Colonic mucosa (tissue), 4 donors: ENCODE data around the gene FGD5. TPM values are rescaled to one million over a fixed set of nuclear protein-coding genes. Genes with fewer than 3 reads are reported as not detected.
A peak's percentile ranks its signal among the peaks of the same experiment; 100 is the strongest.

ENCODE experiments used
- DNase-seq: peaks from one replicate; pipeline ENCODE4 v3.0.0-alpha.2; 2020
- H3K27ac ChIP-seq: fragments of 200-600 bp; one replicate; pipeline ENCODE4 v1.8.0; 2021
- H3K27me3 ChIP-seq: fragments of 200-600 bp; one replicate; pipeline ENCODE4 v1.8.0; 2021
- H3K36me3 ChIP-seq: fragments of 200-600 bp; one replicate; pipeline ENCODE4 v1.8.0; 2021
- H3K4me1 ChIP-seq: fragments of 200-600 bp; one replicate; pipeline ENCODE4 v1.8.0; 2021; ENCODE audit warnings: mild to moderate bottlenecking
- H3K4me3 ChIP-seq: fragments of 200-600 bp; one replicate; pipeline ENCODE4 v1.8.0; 2021
- H3K9ac ChIP-seq, 2 donors: one replicate each; pipeline ENCODE4 v1.7.0; 2013; ENCODE audit warnings: control low read depth in 2 of 2, low read depth in 2 of 2, low read length in 2 of 2
- H3K9me3 ChIP-seq: fragments of 200-600 bp; one replicate; pipeline ENCODE4 v1.8.0; 2021
- CTCF ChIP-seq: fragments of 200-600 bp; IDR thresholded peaks from one replicate; pipeline ENCODE4 v1.8.0; 2022; ENCODE audit warnings: antibody characterized with exemption, mild to moderate bottlenecking
- intact Hi-C: fragments of 100-400 bp; cut with DNase I; formaldehyde crosslinking; loops from one replicate; pipeline ENCODE4 v1.14.1; 2022
- total RNA-seq, 2 donors: library from RNA; stranded (reverse); fragmentation: NEBNext Ultra II Directional in 1 of 2; extraction: Animal tissue kit (Norgen Biotek cat#: 25700) in 1 of 2; gene quantifications; one replicate each; pipeline ENCODE4 v1.2.1, GENCODE V29; 2021
- donor health status: healthy.
- donor health status: DM: no; HTN: no; CAD: no.
- donor health status: DM: no; HTN: no; CAD: no.

The FGD5 gene
- total RNA-seq, 2 donors from 2014 or later: 4.4 to 8.7 TPM

- no peak overlapping the region for H3K9ac ChIP-seq
- H3K9me3 ChIP-seq: no peaks in the 10 kb centered on the region
- no peaks in the 10 kb centered on the region for H3K36me3 ChIP-seq
- TF ChIP-seq CTCF: no peak
- H3K4me3 ChIP-seq: no peak overlapping the region
- H3K27me3 ChIP-seq: no peaks in the 10 kb centered on the region
- no peaks in the 10 kb centered on the region for H3K4me1 ChIP-seq
- DNase-seq: no peak
- peak overlapping the region; percentile 29 for H3K27ac ChIP-seq
- intact Hi-C loops: no loop called here
These were observed 140.7 kb downstream of the FGD5 start for GRCh38 chr3:14959359-14959943.

DNA sequence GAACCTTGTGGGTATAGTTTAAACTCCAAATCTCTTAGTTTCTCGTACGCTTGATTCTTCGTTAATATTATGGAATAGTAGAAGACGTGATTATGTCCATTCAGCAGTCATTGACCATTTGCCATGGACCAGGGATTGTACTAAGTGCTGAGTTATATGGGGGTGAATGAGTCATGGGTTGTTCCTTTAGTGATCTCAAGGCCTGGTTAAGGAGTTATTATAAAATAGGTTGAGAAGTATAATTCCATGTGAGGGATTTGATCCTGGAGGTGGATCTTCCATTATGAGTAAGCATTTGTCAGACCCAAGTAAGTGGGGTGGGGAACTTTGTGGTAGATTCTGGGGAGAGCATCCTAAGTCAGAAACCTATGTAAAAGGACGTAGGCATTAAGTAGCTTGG, 144.0 kb downstream of the FGD5 start:
- H3K27ac ChIP-seq: no peak overlapping the region
- no peak for TF ChIP-seq CTCF
- no peak for DNase-seq
- H3K4me3 ChIP-seq: no peak overlapping the region
- H3K9ac ChIP-seq: no peak overlapping the region
- H3K36me3 ChIP-seq: no peaks in the 10 kb centered on the region
- H3K27me3 ChIP-seq: no peaks in the 10 kb centered on the region
- no peaks in the 10 kb centered on the region for H3K4me1 ChIP-seq
- intact Hi-C loops: no loop called here
- no peaks in the 10 kb centered on the region for H3K9me3 ChIP-seq

DNA sequence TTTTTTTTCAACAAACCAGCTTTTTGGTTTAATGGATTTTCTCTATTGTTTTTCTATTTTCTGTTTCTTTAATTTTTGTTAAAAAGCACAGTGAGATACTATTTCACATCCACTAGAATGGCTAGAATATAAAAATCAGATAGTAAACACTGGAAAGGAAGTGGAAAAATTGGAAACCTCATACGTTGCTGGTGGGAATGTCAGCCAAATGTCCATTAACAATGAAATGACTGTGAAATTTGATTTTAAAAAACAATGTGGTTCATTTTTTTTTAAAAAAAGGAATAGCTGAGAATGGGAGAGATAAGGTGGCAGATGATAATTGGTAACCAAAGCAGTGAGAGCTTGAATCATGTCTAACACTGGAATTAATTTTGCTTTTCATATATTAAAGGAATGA, 148.5 kb downstream of the FGD5 start:
- TF ChIP-seq CTCF: no peak
- no peak for DNase-seq
- Histone ChIP-seq H3K27me3 (no peaks in the 10 kb centered on the region), H3K9me3 (no peaks in the 10 kb centered on the region), H3K4me1 (no peaks in the 10 kb centered on the region), H3K27ac (no peak overlapping the region), H3K9ac (no peak overlapping the region), H3K4me3 (no peak overlapping the region), H3K36me3 (no peaks in the 10 kb centered on the region)
- intact Hi-C loops: no loop called here

- intact Hi-C loops: no loop called here
- no peak overlapping the region for H3K9ac ChIP-seq
- H3K36me3 ChIP-seq: no peaks in the 10 kb centered on the region
- no peak overlapping the region for H3K4me3 ChIP-seq
- H3K9me3 ChIP-seq: no peaks in the 10 kb centered on the region
- H3K27ac ChIP-seq: no peak overlapping the region
- no peak for TF ChIP-seq CTCF
- no peak for DNase-seq
- H3K4me1 ChIP-seq: no peaks in the 10 kb centered on the region
- no peaks in the 10 kb centered on the region for H3K27me3 ChIP-seq
These were observed 150.9 kb downstream of the FGD5 start for GRCh38 chr3:14969671-14970070.

- no peaks in the 10 kb centered on the region for H3K27me3 ChIP-seq
- no peak overlapping the region for H3K4me3 ChIP-seq
- intact Hi-C loops: no loop called here
- H3K9ac ChIP-seq: no peak overlapping the region
- no peak for DNase-seq
- no peaks in the 10 kb centered on the region for H3K4me1 ChIP-seq
- no peak for TF ChIP-seq CTCF
- no peaks in the 10 kb centered on the region for H3K36me3 ChIP-seq
- H3K27ac ChIP-seq: no peak overlapping the region
- no peaks in the 10 kb centered on the region for H3K9me3 ChIP-seq
These were observed 157.6 kb downstream of the FGD5 start for GRCh38 chr3:14976317-14976716.
